ENCODE data around the gene CCDC184.
"Not testable (repeated sequence)": the region's sequence is repeated elsewhere in the genome, so short reads cannot be mapped to it uniquely, and the experiment has no call there.

Gene CCDC184

GRCh38 chr12:48183091-48183875, at the start of gene CCDC184:
TSS of gene CCDC184 (plus strand) at chr12:48183644. CDS start at chr12:48184123, 479 bp downstream.
- peak; percentile 64 for DNase-seq

DNA sequence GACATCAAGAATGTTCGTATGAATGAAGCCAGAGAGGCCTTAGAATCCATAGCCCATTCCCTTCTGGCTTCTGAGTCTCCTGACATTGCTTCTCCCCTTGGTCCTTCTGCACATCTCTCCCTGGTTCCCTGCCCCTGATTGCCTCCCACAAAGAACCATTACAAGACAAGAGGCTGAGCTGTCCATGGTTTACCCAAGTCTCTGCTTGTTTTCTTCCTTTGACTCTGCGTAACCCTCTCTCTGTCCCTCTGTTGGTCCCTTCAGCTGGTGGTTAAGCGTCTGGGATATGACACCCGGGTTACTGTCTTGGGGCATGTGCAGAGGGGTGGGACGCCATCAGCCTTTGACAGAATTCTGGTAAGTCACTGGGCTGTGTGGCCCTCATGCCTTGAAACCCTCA, 48.4 kb upstream of the CCDC184 start:
- no peak for DNase-seq

DNA sequence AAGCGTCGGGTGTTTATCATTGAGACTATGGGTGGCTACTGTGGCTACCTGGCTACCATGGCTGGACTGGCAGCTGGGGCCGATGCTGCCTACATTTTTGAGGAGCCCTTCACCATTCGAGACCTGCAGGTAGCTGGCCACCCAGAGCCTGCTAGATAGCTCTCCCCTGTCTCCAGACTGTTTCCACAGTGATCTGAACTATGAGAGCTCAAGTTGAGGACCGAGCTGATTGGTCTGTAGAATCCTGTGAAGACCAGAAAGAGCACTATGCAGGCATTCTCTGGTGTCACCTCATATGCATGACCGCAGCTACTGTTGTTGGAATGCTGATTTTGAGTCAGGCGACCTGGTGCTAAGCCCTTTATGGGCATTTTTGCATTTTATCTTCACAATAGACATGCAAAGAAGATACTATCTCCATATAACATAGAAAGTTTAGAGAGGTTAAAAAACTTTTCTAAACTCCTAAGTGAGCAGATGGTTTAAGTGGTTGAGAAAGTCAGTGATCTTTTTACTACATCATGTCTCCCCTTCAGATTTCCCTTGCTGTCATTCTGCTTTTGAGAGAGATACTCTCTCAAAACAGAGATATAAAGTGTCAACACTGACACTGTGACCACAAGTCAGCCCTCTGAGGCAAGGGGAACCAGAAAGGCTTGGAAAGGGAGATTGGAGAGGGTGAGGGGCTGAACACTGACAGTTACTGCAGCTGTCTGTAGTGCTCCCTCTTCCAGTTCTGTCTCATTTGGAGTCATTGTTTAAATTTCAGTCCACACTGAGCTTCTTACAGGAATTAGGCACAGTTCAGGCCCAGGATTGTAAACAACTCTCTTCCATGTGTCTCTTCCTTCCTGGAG, 40.4 kb upstream of the CCDC184 start:
- no peak for DNase-seq

DNA sequence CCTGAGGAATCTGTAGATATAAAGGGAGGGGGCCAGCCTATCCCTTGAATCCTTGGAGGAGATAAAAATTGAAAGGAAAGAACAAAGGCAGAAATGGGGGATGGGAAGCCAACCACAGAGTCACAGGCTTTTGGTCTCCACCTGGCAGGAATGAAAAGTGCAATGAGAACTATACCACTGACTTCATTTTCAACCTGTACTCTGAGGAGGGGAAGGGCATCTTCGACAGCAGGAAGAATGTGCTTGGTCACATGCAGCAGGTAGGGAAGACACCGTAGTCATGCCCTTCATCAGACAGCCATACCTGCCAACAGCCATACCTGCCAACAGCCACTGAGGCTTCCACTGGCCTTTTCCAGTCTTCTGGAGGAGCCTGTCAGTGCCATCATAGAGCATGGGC, 39.5 kb upstream of the CCDC184 start:
- DNase-seq, result no peak

GRCh38 chr12:48145981-48146380, 37.5 kb upstream of the CCDC184 start:
- no peak for DNase-seq

DNA sequence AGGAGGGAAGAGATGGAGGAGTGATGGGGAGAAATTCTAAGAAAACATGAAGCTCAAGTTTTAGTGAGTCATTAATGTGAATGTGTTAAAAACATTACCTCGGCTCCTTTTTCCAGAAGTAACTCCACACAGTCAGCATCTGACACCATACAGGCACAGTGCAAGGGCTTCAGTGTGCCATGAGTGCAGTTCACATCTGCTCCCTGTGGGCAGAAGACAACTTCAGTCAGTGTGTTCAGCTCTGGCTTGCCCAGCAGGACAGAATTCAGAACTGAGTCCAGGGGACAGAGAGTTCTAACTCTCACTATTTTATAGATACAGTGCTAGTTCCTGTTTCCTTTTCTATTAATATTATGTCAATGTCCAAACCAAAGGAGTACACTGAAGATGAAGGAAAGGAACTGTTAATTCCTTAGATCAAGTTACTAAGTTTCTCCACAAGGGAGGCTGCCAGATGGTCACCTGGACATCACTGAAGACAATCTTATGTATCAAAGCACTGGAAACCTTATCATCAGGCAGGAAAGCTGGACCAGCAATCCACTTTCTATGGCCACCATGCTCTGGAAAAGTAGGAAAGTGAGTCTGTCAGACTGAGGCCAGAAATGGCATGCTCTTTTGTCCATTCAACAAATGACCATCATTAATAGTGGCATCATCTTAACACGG, 32.2 kb upstream of the CCDC184 start:
- no peak for DNase-seq

DNA sequence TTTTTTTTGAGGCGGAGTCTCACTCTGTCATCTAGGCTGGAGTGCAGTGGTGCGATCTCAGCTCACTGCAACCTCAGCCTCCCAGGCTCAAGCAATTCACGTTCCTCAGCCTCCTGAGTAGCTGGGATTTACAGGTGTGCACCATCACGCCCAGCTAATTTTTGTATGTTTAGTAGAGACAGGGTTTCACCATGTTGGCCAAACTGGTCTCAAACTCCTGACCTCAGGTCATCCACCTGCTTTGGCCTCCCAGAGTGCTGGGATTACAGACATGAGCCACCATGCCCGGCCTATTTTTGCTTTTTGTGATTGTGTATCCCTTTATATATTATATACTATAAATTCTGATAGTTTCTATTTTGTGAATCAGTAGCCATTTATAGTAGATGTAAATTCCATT, 27.7 kb upstream of the CCDC184 start:
- not testable (repeated sequence) for DNase-seq

GRCh38 chr12:48156652-48157017, 26.8 kb upstream of the CCDC184 start:
- DNase-seq, result no peak

DNA sequence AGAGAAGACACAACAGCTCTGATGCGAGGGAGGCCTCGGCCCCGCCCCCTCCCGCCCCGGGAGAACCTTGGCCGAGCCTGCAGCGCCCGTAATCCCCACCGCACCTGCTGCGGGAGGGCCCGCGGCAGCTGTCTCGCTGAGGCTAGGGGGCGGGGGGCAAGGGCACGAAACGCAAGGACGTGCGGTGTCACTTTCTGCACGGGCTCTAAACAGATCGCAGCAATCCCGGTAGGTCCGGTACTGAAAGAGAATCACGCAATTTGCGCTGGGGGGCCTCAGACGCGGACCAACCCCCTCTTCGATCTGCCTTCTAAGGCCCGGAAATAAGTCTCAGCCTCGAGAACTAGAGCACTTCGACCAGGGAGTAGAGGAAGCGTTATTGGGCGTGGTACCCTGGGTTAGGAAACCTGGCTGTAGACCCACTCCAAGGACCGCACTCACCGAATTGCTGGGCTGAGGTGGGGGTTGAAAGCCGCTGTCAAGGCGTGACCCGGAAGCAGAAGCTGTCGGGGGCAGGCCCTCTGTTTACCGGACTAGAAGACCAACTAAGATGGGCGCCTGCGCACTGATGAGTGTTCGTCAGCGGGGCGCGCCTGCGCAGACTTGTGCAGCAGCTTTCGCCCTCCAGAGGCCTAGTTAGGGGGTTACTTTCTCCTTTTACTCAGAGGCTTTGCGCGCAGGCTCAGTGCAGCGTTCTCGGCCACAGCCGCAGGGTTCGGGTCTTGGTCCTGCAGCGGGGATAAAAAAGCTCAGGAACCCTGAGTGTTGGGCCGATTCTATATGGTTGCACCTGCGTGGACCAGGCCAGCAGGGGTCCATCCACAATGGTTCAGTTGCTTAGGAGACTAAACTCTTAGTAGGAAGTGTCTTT, 26.2 kb upstream of the CCDC184 start, which contains the start of gene ASB8:
TSS of gene ASB8 (minus strand) at position 498 of the 871 bp plus-strand sequence. CDS start 4,019 bp downstream, outside the sequence.
- DNase-seq, result peak; percentile 99

GRCh38 chr12:48157889-48158370, 25.5 kb upstream of the CCDC184 start:
- DNase-seq, result no peak

GRCh38 chr12:48160046-48160445, 23.4 kb upstream of the CCDC184 start:
- no peak for DNase-seq

GRCh38 chr12:48160807-48161206, 22.6 kb upstream of the CCDC184 start:
- DNase-seq, result no peak

DNA sequence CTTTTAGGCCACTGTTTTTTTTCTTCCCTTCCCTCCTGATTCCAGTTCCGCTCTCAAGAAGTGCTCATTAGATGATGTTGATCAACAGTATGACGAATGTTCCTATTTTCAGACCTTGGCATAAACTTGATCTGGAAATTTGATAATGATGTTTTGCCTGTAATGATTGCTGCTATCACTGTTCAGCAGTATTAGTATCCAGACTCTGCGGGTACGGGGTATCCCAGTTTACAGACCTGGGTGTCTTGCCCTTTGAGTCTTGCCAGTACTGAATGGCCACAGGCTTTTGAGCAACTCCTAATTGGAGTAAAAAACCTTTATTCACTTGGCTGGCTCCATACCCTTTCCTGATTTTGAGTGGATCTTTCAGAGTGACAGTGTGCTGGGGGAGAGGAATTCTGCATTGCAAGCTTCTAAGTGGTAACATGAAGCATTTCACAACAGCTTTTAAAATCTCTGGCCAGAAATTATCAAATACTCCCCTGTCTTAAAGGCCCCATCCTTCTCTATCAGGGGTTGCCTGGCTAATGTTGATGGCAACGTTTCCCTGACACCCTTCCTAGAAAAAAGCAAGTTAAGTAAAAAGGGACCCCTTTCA, 20.2 kb upstream of the CCDC184 start:
- no peak for DNase-seq

DNA sequence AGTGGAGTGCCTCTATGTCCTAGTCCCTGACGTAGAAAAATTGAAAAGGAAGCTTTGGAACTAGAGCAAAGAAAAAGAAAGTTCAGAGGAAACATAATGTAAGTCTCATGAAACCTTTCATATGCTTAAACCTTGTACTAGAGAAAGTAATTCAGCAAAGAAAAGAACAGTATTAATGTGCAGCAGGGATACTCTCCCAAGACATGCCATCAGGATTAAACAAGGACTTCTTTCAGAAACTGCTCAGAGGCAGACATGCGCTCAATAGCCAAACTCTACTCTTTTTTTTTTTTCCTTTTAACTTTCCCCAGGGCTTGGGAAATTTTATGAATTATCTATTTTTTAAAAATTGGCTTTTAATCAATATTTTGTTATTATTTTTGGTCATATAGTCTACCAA, 19.0 kb upstream of the CCDC184 start:
- DNase-seq, result no peak

- DNase-seq, result peak; percentile 51
Measured at GRCh38 chr12:48165089-48165981, 18.1 kb upstream of the CCDC184 start.

GRCh38 chr12:48169011-48169410, 14.4 kb upstream of the CCDC184 start:
- no peak for DNase-seq

DNA sequence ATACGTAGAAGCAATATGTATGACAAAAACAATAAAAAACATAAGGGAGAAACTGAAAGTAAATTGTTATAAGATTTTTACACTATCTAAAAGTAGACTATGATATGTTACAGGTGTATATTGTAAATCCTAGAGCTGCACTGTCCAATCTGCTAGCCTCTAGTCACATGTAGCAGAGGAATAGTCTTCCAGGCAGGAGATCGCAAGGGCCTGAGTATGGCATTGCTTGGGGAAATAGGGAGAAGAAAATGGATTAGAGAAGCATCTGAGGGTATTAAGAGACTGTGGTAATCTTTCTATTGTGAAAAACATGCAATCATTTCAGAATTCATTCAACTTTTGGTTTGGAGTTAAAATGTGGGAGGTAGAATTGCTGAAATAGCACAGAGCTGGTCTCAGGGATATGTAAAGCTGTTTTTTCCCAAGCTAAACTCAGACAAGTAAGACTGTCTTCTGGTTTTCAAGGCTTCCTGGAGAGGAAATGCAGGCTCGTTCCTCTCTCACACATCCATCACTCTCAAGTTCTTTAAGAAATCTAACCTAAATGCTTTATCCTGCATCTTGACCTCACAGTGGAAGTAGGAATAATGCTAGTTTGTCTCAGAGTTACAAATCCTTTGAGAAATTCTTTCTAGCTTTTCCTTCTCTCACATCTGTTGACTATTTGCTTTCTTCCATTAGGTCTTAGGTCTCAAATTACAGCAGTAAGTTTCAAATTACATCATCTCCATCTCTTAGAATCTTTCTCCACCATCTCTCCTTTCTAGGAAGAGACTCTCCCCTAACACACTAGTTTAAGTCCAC, 7.6 kb upstream of the CCDC184 start:
- no peak for DNase-seq

GRCh38 chr12:48176417-48176751, 7.1 kb upstream of the CCDC184 start:
- DNase-seq, result no peak

DNA sequence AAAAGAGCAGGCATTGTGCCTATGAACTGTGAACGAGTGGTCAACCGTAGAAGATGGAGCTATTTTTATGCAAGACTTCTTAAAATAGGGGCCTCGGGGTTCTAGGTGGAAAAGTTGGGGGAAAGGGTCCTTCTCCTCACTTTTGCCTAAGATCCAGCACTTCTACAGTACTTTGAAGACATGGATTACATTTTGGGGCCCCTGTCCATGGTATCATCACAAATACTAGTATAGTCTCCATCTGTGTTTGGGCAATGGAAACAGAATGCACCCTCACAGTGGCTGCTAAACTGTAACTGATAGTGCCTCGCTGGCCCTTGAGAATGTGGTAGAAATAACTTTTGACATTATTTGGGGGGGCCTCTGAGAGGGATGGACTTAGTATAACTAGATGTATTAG, 5.5 kb upstream of the CCDC184 start:
- no peak for DNase-seq

GRCh38 chr12:48179466-48179865, 4.0 kb upstream of the CCDC184 start:
- DNase-seq, result no peak
